SK-N-SH (cell line): Measurements from ENCODE around the gene TFB1M.
"Not testable (repeated sequence)": the region's sequence is repeated elsewhere in the genome, so short reads cannot be mapped to it uniquely, and the experiment has no call there.

Source experiments
- CHD2 ChIP-seq: fragments of 150-350 bp; IDR thresholded peaks from 2 replicates; pipeline ENCODE4 v1.6.1; 2018; ENCODE audit warnings: low read length; ENCODE audit not compliant: partially characterized antibody
- EZH2phosphoT487 ChIP-seq: fragments of 200-600 bp; sonication (generic); IDR thresholded peaks from 2 replicates; pipeline ENCODE4 v1.6.1; 2017; ENCODE audit warnings: low read depth, mixed run types, mild to moderate bottlenecking, antibody characterized with exemption, moderate library complexity, borderline replicate concordance
- FOXM1 ChIP-seq: IDR thresholded peaks from 2 replicates; pipeline ENCODE4 v1.4.0; 2012; ENCODE audit warnings: low read depth, mild to moderate bottlenecking
- MAX ChIP-seq: IDR thresholded peaks from 2 replicates; pipeline ENCODE4 v1.4.0; 2012; ENCODE audit warnings: low read depth
- NRF1 ChIP-seq: IDR thresholded peaks from 2 replicates; pipeline ENCODE4 v1.6.1; 2012; ENCODE audit warnings: low read depth, mild to moderate bottlenecking, low read length
- RAD21 ChIP-seq: IDR thresholded peaks from 2 replicates; pipeline ENCODE4 v1.6.1; 2012; ENCODE audit warnings: mild to moderate bottlenecking, low read length
- SMC3 ChIP-seq: IDR thresholded peaks from 2 replicates; pipeline ENCODE4 v1.6.1; 2012; ENCODE audit warnings: low read depth, low read length, improper control_type of control experiment
- TAF1 ChIP-seq: IDR thresholded peaks from 2 replicates; pipeline ENCODE4 v1.6.1; 2012; ENCODE audit warnings: low read depth, mild to moderate bottlenecking, low read length, moderate library complexity, borderline replicate concordance
- TEAD4 ChIP-seq: IDR thresholded peaks from 2 replicates; pipeline ENCODE4 v1.4.0; 2012; ENCODE audit warnings: mild to moderate bottlenecking, borderline replicate concordance; ENCODE audit not compliant: insufficient read depth
- YY1 ChIP-seq: IDR thresholded peaks from 2 replicates; pipeline ENCODE4 v1.4.0; 2012; ENCODE audit warnings: low read depth, mild to moderate bottlenecking
- TF ChIP-seq, protein P1 (sequence below): fragments of 200-600 bp; sonication (generic); IDR thresholded peaks from 2 replicates; pipeline ENCODE4 v1.6.1; 2017; ENCODE audit warnings: antibody characterized with exemption, mild to moderate bottlenecking, moderate library complexity
- TF ChIP-seq, protein P2 (sequence below): IDR thresholded peaks from 2 replicates; pipeline ENCODE4 v1.4.0; 2012; ENCODE audit warnings: low read depth, borderline replicate concordance

DNA sequence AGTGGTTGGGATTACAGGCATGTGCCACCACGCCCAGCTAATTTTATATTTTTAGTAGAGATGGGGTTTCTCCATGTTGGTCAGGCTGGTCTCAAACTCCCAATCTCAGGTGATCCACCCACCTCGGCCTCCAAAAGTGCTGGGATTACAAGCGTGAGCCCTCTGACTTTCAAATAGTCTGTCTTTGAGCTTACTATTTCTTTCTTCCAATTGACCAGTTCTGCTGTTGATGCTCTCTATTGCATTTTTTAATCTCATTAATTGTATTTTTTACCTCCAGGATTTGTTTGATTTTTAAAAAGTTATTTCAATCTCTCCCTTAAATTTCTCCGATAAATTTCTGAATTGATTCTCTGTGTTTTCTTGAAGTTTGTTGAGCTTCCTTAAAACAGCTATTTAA, 25.6 kb upstream of the TFB1M start:
- not testable (repeated sequence) for TF ChIP-seq EZH2phosphoT487, FOXM1, TEAD4, SMC3, MAX, TAF1, RAD21, YY1, CHD2, NRF1
- TF ChIP-seq, protein P1, sequence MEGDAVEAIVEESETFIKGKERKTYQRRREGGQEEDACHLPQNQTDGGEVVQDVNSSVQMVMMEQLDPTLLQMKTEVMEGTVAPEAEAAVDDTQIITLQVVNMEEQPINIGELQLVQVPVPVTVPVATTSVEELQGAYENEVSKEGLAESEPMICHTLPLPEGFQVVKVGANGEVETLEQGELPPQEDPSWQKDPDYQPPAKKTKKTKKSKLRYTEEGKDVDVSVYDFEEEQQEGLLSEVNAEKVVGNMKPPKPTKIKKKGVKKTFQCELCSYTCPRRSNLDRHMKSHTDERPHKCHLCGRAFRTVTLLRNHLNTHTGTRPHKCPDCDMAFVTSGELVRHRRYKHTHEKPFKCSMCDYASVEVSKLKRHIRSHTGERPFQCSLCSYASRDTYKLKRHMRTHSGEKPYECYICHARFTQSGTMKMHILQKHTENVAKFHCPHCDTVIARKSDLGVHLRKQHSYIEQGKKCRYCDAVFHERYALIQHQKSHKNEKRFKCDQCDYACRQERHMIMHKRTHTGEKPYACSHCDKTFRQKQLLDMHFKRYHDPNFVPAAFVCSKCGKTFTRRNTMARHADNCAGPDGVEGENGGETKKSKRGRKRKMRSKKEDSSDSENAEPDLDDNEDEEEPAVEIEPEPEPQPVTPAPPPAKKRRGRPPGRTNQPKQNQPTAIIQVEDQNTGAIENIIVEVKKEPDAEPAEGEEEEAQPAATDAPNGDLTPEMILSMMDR: not testable (repeated sequence)
- TF ChIP-seq, protein P2, sequence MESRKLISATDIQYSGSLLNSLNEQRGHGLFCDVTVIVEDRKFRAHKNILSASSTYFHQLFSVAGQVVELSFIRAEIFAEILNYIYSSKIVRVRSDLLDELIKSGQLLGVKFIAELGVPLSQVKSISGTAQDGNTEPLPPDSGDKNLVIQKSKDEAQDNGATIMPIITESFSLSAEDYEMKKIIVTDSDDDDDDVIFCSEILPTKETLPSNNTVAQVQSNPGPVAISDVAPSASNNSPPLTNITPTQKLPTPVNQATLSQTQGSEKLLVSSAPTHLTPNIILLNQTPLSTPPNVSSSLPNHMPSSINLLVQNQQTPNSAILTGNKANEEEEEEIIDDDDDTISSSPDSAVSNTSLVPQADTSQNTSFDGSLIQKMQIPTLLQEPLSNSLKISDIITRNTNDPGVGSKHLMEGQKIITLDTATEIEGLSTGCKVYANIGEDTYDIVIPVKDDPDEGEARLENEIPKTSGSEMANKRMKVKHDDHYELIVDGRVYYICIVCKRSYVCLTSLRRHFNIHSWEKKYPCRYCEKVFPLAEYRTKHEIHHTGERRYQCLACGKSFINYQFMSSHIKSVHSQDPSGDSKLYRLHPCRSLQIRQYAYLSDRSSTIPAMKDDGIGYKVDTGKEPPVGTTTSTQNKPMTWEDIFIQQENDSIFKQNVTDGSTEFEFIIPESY: not testable (repeated sequence)
